ENCODE results near the gene PTPRU. TPM values are rescaled to one million over a fixed set of nuclear protein-coding genes. Genes with fewer than 3 reads are reported as not detected.
"Not testable (repeated sequence)": the region's sequence is repeated elsewhere in the genome, so short reads cannot be mapped to it uniquely, and the experiment has no call there.

Gene PTPRU
- total RNA-seq, 1 experiment from 2014 or later: 40.7 TPM

DNA sequence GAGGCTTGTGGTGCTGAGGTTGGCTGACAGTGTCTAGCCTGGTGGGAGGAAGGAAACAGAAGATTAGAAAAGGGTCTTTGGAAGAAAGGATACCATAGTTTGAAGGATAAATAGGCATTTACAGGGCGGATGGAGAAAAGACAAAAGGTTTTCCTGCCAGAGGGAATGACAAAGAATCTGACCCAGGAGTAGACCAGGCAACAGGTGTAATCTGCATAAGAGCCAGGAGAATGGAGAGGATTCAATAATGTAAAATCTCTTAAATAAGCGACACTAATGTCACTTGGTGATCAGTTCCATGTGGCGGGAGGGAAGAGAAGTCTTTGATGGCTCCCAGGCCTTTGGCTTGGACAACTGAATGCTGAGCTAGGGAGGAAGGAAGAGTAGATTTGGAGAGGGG is 15.0 kb upstream of the PTPRU start:
- Histone ChIP-seq H2AFZ (ENCODE audit: low read depth, low read length, poor library complexity, severe bottlenecking) (no peak overlapping the region), H3K36me3 (ENCODE audit: control insufficient read depth in 1 of 2, insufficient read depth in 2 of 2, low read length in 2 of 2) (peaks cover 0 to 31% of the 10 kb centered on the region in 2 experiments; a peak in 1 of 4 replicates), H3K27me3 (ENCODE audit: insufficient read depth, low read length) (no peaks in the 10 kb centered on the region), H3K4me1 (ENCODE audit: control insufficient read depth in 1 of 2, insufficient read depth in 2 of 2, low read length in 2 of 2) (no peaks in the 10 kb centered on the region), H3K9ac (ENCODE audit: low read length) (no peak overlapping the region), H3K4me2 (ENCODE audit: low read length) (no peak overlapping the region), H3K79me2 (ENCODE audit: insufficient read depth, low read length) (peaks cover 45% of the 10 kb centered on the region), H4K20me1 (ENCODE audit: insufficient read depth) (no peaks in the 10 kb centered on the region), H3K9me3 (ENCODE audit: control insufficient read depth in 1 of 2, insufficient read depth in 1 of 2, low read depth in 1 of 2, low read length in 2 of 2) (no peaks in the 10 kb centered on the region), H3K9me2 (ENCODE audit: insufficient read depth) (no peaks in the 10 kb centered on the region), H3K4me3 (replicated peaks in 1 of 2; ENCODE audit: low read depth in 1 of 2, low read length in 2 of 2) (no peak overlapping the region), H3K27ac (ENCODE audit: low read depth, low read length) (no peak overlapping the region)
- ATAC-seq: no peak
- TF ChIP-seq POLR2A (IDR thresholded peaks at IDR 0.05; ENCODE audit: borderline replicate concordance, extremely low read depth, insufficient read depth, insufficient read length) (no peak), JUND (IDR thresholded peaks at IDR 0.05) (no peak)
- POLR2A ChIA-PET: interaction anchor here (1.2 kb wide), 1 partner anchor 9 kb away, joined by 4 read pairs; the partner anchor contains the start of gene MECR
- BruUV-seq (replicated peaks): no TSS peak
- intact Hi-C loops (cut with micrococcal nuclease): no loop called here
- no peak for DNase-seq (ENCODE audit: low read depth, low spot score)
- CTCF ChIA-PET: no interaction called here
- RAD21 ChIA-PET (ENCODE audit: low non-redundant PET in 1 of 2, low total read pairs in 2 of 2, uncharacterized antibody in 2 of 2, unreplicated experiment in 2 of 2): no interaction called here

- peaks cover 0 to 27% of the 10 kb centered on the region in 2 experiments; a peak in 1 of 4 replicates for H3K36me3 ChIP-seq (ENCODE audit: control insufficient read depth in 1 of 2, insufficient read depth in 2 of 2, low read length in 2 of 2)
- H3K27me3 ChIP-seq (ENCODE audit: insufficient read depth, low read length); H3K4me3 ChIP-seq (replicated peaks in 1 of 2; ENCODE audit: low read depth in 1 of 2, low read length in 2 of 2); intact Hi-C loops (cut with micrococcal nuclease); RAD21 ChIA-PET (ENCODE audit: low non-redundant PET in 1 of 2, low total read pairs in 2 of 2, uncharacterized antibody in 2 of 2, unreplicated experiment in 2 of 2); H3K4me2 ChIP-seq (ENCODE audit: low read length); H4K20me1 ChIP-seq (ENCODE audit: insufficient read depth); H3K9me2 ChIP-seq (ENCODE audit: insufficient read depth); DNase-seq (ENCODE audit: low read depth, low spot score); H3K27ac ChIP-seq (ENCODE audit: low read depth, low read length); BruUV-seq (replicated peaks); H2AFZ ChIP-seq (ENCODE audit: low read depth, low read length, poor library complexity, severe bottlenecking); H3K9ac ChIP-seq (ENCODE audit: low read length); CTCF ChIA-PET; H3K4me1 ChIP-seq (ENCODE audit: control insufficient read depth in 1 of 2, insufficient read depth in 2 of 2, low read length in 2 of 2); H3K9me3 ChIP-seq (ENCODE audit: control insufficient read depth in 1 of 2, insufficient read depth in 1 of 2, low read depth in 1 of 2, low read length in 2 of 2); ATAC-seq: not testable (repeated sequence)
- POLR2A ChIA-PET: interaction anchor here (1.2 kb wide), 1 partner anchor 8 kb away, joined by 4 read pairs; the partner anchor contains the start of gene MECR
- H3K79me2 ChIP-seq (ENCODE audit: insufficient read depth, low read length): peaks cover 52% of the 10 kb centered on the region
These were observed 14.1 kb upstream of the PTPRU start for GRCh38 chr1:29222260-29222659.

DNA sequence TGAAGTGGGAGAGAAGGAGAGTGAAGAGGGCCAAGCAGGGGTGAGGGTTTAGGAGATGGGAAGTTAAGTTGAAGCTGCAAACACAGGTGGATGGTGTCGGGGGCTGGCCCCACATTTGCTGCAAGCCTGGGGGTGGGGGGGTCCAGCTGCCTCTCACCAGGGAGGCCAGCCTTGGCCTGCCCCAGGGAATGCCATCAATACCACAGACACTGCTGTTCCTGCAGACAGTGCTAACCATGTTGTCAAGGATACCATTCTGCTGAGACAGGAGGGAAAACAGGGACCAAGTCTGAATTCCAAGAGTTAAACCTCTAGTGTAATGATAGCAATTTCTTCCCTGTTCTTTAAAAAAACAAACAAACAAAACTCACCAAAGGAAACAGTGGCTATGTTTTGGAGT is 13.6 kb upstream of the PTPRU start:
- DNase-seq (ENCODE audit: low read depth, low spot score): no peak
- Histone ChIP-seq H3K27ac (ENCODE audit: low read depth, low read length) (no peak overlapping the region), H3K4me1 (ENCODE audit: control insufficient read depth in 1 of 2, insufficient read depth in 2 of 2, low read length in 2 of 2) (peaks cover 1 to 4% of the 10 kb centered on the region in 2 experiments; a peak in 2 of 4 replicates), H4K20me1 (ENCODE audit: insufficient read depth) (no peaks in the 10 kb centered on the region), H3K9ac (ENCODE audit: low read length) (no peak overlapping the region), H3K9me2 (ENCODE audit: insufficient read depth) (no peaks in the 10 kb centered on the region), H3K4me2 (ENCODE audit: low read length) (no peak overlapping the region), H3K4me3 (replicated peaks in 1 of 2; ENCODE audit: low read depth in 1 of 2, low read length in 2 of 2) (no peak overlapping the region), H2AFZ (ENCODE audit: low read depth, low read length, poor library complexity, severe bottlenecking) (no peak overlapping the region), H3K79me2 (ENCODE audit: insufficient read depth, low read length) (peaks cover 56% of the 10 kb centered on the region), H3K27me3 (ENCODE audit: insufficient read depth, low read length) (no peaks in the 10 kb centered on the region), H3K36me3 (ENCODE audit: control insufficient read depth in 1 of 2, insufficient read depth in 2 of 2, low read length in 2 of 2) (peaks cover 0 to 23% of the 10 kb centered on the region in 2 experiments; a peak in 1 of 4 replicates), H3K9me3 (ENCODE audit: control insufficient read depth in 1 of 2, insufficient read depth in 1 of 2, low read depth in 1 of 2, low read length in 2 of 2) (no peaks in the 10 kb centered on the region)
- ChIA-PET RAD21 (ENCODE audit: low non-redundant PET in 1 of 2, low total read pairs in 2 of 2, uncharacterized antibody in 2 of 2, unreplicated experiment in 2 of 2) (no interaction called here), POLR2A (no interaction called here), CTCF (no interaction called here)
- TF ChIP-seq EGR1 (IDR thresholded peaks at IDR 0.05; ENCODE audit: low read depth): no peak
- no peak for TF ChIP-seq ZFX (IDR thresholded peaks at IDR 0.05)
- no peak for TF ChIP-seq POLR2A (IDR thresholded peaks at IDR 0.05; ENCODE audit: borderline replicate concordance, extremely low read depth, insufficient read depth, insufficient read length)
- ATAC-seq: no peak
- BruUV-seq (replicated peaks): no TSS peak
- intact Hi-C loops (cut with micrococcal nuclease): no loop called here
